Panc1 (cell line): ENCODE measurements around the gene SCLY. TPM values are rescaled to one million over a fixed set of nuclear protein-coding genes. Genes with fewer than 3 reads are reported as not detected.
A peak's percentile ranks its signal among the peaks of the same experiment; 100 is the strongest.

Experiments
- ATAC-seq: fragments of 200-7000 bp; cut with Tn5 transposase; 2 replicates; pipeline ENCODE4 v1.9.1; 2020; ENCODE audit warnings: mild to moderate bottlenecking, moderate library complexity
- BruUV-seq: library from RNA; stranded (reverse); fragments of 400-500 nt; replicated peaks from 2 replicates; lab custom pipeline; 2021; lab: Mats Ljungman, UMichigan
- CTCF ChIA-PET: fragments of 300-600 bp; sonication (Branson Sonifier 250); formaldehyde crosslinking; loops from one replicate; lab custom pipeline; 2022; ENCODE audit warnings: antibody characterized with exemption; lab: Charles Lee
- POLR2A ChIA-PET: fragments of 300-600 bp; sonication (Branson Sonifier 250); formaldehyde crosslinking; loops from one replicate; lab custom pipeline; 2022; ENCODE audit warnings: antibody characterized with exemption; lab: Charles Lee
- DNase-seq: peaks from one replicate; pipeline ENCODE4 v3.0.0-alpha.2; 2010; ENCODE audit warnings: low read depth, low spot score
- H3K27ac ChIP-seq: 2 replicates; pipeline ENCODE4 v1.5.1; 2011; ENCODE audit warnings: mild to moderate bottlenecking, low read length, inconsistent platforms
- H3K27me3 ChIP-seq: fragments of 200-500 bp; sonication (Bioruptor generic); 2 replicates; pipeline ENCODE4 v1.6.0; 2014; ENCODE audit warnings: low read length, inconsistent platforms; ENCODE audit not compliant: control insufficient read depth, insufficient read depth
- H3K36me3 ChIP-seq: fragments of 200-500 bp; sonication (Bioruptor generic); 2 replicates; pipeline ENCODE4 v1.5.1; 2014; ENCODE audit warnings: inconsistent platforms, mild to moderate bottlenecking, low read length, moderate library complexity; ENCODE audit not compliant: control insufficient read depth, insufficient read depth
- H3K4me1 ChIP-seq: 2 replicates; pipeline ENCODE4 v1.5.1; 2011; ENCODE audit warnings: inconsistent platforms, mild to moderate bottlenecking, low read length, moderate library complexity; ENCODE audit not compliant: control insufficient read depth, insufficient read depth
- H3K4me3 ChIP-seq, 2 experiments: 2 replicates each; pipeline ENCODE4 v1.5.1; 2011 to 2012; ENCODE audit warnings: low read depth in 2 of 2, low read length in 2 of 2, mild to moderate bottlenecking in 2 of 2, inconsistent platforms in 1 of 2, moderate library complexity in 1 of 2
- H3K9me3 ChIP-seq: fragments of 200-500 bp; sonication (Bioruptor generic); 2 replicates; pipeline ENCODE4 v1.5.1; 2014; ENCODE audit warnings: low read depth, mild to moderate bottlenecking, inconsistent platforms, low read length, moderate library complexity; ENCODE audit not compliant: control insufficient read depth, insufficient read depth
- POLR2AphosphoS5 ChIP-seq: IDR thresholded peaks from 2 replicates; pipeline ENCODE4 v1.6.1; 2012; ENCODE audit warnings: mild to moderate bottlenecking, low read depth, low read length, moderate library complexity
- REST ChIP-seq, 2 experiments: IDR thresholded peaks; 2 replicates each; pipeline ENCODE4 v1.6.1; 2011 to 2012; ENCODE audit warnings: low read depth in 2 of 2, control low read depth in 1 of 2, low read length in 1 of 2, mild to moderate bottlenecking in 1 of 2, moderate library complexity in 1 of 2; ENCODE audit not compliant: insufficient read depth in 1 of 2
- SIN3A ChIP-seq: IDR thresholded peaks from 2 replicates; pipeline ENCODE4 v1.6.1; 2012; ENCODE audit warnings: low read depth, mild to moderate bottlenecking, low read length, moderate library complexity, borderline replicate concordance; ENCODE audit not compliant: insufficient read depth
- TCF7L2 ChIP-seq: IDR thresholded peaks from 2 replicates; pipeline ENCODE4 v1.6.1; 2011; ENCODE audit warnings: mild to moderate bottlenecking, low read depth, low read length, inconsistent platforms
- in situ Hi-C: cut with HindIII; loops from 2 replicates; pipeline ENCODE4 v1.10.0; 2016; ENCODE audit warnings: low sequenced_read_pairs, low pct_unique_long_range_greater_than_20kb
- intact Hi-C: fragments of 100-400 bp; cut with micrococcal nuclease; formaldehyde crosslinking; loops from one replicate; pipeline ENCODE4 v1.10.0; 2022; ENCODE audit not compliant: unreplicated experiment
- total RNA-seq: library from RNA; stranded (reverse); gene quantifications from one replicate; pipeline ENCODE4 v1.2.1, GENCODE V29; 2021; ENCODE audit not compliant: unreplicated experiment
- TF ChIP-seq, protein P1 (sequence below): fragments of 450-650 bp; IDR thresholded peaks from 2 replicates; pipeline ENCODE4 v1.5.1; 2017; ENCODE audit warnings: mild to moderate bottlenecking

Gene SCLY
- total RNA-seq, 1 experiment from 2014 or later = 31.4 TPM

DNA sequence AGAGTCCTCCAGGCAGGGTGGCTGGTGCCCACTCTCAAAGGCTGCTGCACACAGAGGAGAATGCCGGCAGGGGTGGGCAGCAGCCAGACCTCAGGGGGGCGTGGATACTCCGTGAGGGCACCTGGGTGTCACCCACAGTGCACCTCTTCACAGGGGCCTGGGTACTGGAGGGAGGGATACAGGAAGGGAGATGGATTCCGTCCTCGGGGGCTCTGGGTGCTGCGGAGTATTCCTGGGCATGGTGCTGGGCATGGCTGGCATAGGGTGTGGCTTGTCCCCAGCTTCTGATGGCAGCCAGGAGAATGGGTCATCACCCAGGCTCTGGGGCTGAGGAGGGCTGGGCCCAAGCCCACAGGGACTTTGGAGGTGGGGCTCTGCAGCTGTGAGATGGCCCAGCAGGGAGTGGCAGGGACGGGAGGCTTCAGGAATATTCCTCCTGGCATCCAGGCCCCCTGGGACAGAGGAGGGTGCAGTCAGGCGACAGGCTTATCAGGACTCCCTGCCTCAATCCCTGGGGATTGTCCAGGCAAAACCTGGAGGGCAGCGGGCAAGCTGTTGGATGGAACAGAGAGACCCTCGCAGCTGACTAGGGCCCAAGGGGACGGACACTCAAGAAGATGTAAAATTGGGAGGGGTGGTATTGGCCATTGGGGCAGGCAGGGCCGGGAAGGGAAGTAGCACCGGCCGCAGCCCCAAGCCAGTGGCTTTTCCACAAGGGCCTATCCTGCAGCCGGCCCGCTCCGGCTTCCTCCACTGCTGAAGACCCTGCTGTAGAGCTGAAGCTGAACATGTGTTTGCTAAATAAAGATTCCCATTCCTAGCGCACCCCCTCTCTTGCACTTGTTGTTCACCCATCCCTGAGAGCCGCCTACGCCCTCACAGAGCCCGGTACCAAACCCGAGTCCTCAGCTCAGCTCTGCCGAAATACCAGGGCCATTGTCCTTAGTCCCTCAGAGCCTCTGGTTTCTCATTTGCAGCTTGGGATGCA lies 72.0 kb downstream of the SCLY start:
- ATAC-seq (no peak), DNase-seq (no peak)
- in situ Hi-C loops = no loop called here
- TF ChIP-seq SIN3A = no peak
- TF ChIP-seq POLR2AphosphoS5 = no peak
- TF ChIP-seq, protein P1, sequence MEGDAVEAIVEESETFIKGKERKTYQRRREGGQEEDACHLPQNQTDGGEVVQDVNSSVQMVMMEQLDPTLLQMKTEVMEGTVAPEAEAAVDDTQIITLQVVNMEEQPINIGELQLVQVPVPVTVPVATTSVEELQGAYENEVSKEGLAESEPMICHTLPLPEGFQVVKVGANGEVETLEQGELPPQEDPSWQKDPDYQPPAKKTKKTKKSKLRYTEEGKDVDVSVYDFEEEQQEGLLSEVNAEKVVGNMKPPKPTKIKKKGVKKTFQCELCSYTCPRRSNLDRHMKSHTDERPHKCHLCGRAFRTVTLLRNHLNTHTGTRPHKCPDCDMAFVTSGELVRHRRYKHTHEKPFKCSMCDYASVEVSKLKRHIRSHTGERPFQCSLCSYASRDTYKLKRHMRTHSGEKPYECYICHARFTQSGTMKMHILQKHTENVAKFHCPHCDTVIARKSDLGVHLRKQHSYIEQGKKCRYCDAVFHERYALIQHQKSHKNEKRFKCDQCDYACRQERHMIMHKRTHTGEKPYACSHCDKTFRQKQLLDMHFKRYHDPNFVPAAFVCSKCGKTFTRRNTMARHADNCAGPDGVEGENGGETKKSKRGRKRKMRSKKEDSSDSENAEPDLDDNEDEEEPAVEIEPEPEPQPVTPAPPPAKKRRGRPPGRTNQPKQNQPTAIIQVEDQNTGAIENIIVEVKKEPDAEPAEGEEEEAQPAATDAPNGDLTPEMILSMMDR = no peak
- TF ChIP-seq TCF7L2 = no peak
- no peak for TF ChIP-seq REST (IDR thresholded peaks at IDR 0.05; ENCODE audit: insufficient read depth in 1 of 2, low read depth in 2 of 2, low read length in 1 of 2)
- H3K36me3 ChIP-seq = no peaks in the 10 kb centered on the region
- H3K27me3 ChIP-seq = no peaks in the 10 kb centered on the region
- ChIA-PET POLR2A (interaction anchor here (0.6 kb wide), 1 partner anchor 9 kb away, joined by 3 read pairs; no protein-coding TSS in a partner anchor), CTCF (no interaction called here)
- H3K4me1 ChIP-seq = no peaks in the 10 kb centered on the region
- no peak overlapping the region for H3K4me3 ChIP-seq
- BruUV-seq = no TSS peak
- H3K9me3 ChIP-seq = no peaks in the 10 kb centered on the region
- intact Hi-C loops = no loop called here
- no peak overlapping the region for H3K27ac ChIP-seq

- Histone ChIP-seq H3K9me3 (no peaks in the 10 kb centered on the region), H3K4me3 (no peak overlapping the region), H3K27ac (no peak overlapping the region), H3K4me1 (no peaks in the 10 kb centered on the region), H3K27me3 (no peaks in the 10 kb centered on the region), H3K36me3 (no peaks in the 10 kb centered on the region)
- BruUV-seq = no TSS peak
- no peak for DNase-seq
- ATAC-seq = peak; percentile 36; the same call in 1 of the 2 replicates
- ChIA-PET CTCF (no interaction called here), POLR2A (interaction anchor here (0.6 kb wide), 2 partner anchors 8 to 60 kb away, joined by 3 read pairs; no protein-coding TSS in a partner anchor)
- no peak for TF ChIP-seq TCF7L2
- TF ChIP-seq, protein P1 = no peak
- TF ChIP-seq REST (IDR thresholded peaks at IDR 0.05; ENCODE audit: insufficient read depth in 1 of 2, low read depth in 2 of 2, low read length in 1 of 2) = no peak
- no peak for TF ChIP-seq SIN3A
- TF ChIP-seq POLR2AphosphoS5 = no peak
- intact Hi-C loops (no loop called here), in situ Hi-C loops (no loop called here)
Observed at GRCh38 chr2:238133499-238134392, 72.9 kb downstream of the SCLY start.
